GM10847 (cell line): ENCODE data around the gene DYNC1LI2.

ENCODE experiments used
- POLR2A ChIP-seq: IDR thresholded peaks from 2 replicates; pipeline ENCODE4 v1.6.1; 2011; ENCODE audit not compliant: insufficient read length; ENCODE audit errors: extremely low read depth

DYNC1LI2 gene

DNA sequence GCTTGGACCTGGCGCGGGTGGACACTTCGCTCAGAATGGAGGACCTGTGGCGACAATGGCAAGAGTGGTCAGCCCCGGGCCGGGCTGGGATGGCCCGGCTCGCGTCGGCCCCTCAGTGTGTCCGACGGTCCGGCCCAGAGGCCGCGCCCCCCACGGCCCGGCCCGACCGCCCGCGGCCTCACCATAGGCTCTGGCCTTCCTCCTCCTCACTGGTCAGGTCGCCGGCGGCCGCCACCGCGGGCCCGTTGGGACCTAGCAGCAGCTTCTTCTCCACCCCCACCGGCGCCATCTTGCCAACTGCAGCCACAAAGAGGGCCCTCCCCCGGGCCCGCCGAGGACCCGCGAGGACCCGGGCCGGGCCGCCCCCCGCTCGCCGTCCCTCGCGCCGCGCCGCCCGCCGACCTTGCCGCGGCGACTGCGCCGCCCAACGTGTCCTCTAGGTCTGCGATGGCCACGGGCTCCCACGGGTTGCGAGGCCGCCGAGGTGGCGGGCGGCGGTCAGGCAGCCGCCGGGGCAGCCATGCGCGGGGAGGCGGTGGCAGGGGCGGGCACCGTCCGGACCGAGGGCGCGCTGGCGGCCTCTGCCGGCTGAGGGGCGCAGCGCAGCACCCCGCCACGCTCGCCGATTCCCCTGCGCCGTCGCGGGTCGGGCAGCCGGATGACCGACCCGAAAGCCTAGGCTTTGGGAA is at the start of gene DYNC1LI2:
Gene DYNC1LI2, minus strand, starts transcription at position 307 of the 689 bp plus-strand sequence. Its CDS starts 18 bp downstream, at position 289.
- TF ChIP-seq POLR2A: no peak

GRCh38 chr16:66800856-66801255 is 49.4 kb upstream of the DYNC1LI2 start:
- no peak for TF ChIP-seq POLR2A

DNA sequence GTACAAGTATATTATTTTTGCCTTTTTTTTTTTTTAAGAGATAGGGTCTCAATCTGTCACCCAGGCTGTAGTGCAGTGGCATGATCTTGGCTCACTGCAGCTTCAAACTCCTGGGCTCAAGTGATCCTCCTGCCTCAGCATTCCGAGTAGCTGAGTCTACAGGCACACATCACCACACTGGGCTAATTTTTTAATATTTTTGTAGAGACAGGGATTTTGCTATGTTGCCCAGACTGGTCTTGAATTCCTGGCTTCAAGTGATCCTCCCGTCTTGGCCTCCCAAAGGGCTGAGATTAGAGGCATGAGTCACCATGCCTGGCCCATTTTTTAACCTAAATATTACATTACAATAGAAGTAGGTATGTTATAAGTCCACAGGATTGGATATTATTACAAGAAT is 46.8 kb upstream of the DYNC1LI2 start:
- no peak for TF ChIP-seq POLR2A

- no peak for TF ChIP-seq POLR2A
Observed at GRCh38 chr16:66790130-66790733, 38.8 kb upstream of the DYNC1LI2 start.

- TF ChIP-seq POLR2A: no peak
Observed at GRCh38 chr16:66787427-66787826, 36.0 kb upstream of the DYNC1LI2 start.

DNA sequence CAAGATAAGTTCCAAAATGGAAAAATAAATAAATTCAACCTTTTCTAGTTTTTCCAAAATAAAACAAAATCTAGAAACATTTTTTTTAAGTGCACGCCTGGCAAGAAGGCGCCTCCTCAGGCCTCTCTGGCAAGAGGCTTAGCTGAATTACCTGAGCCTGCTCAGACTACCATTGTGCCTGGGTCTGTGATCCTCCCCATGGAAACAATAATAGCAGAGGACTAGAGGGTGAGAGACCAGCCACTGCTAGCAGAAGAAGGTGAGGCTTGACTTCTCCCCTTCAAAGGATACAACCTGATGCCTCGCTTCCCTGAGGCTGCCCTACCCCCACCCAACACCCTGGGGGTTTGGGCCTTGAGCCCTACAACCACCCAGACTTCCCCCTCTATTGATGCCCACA is 35.1 kb upstream of the DYNC1LI2 start:
- no peak for TF ChIP-seq POLR2A

DNA sequence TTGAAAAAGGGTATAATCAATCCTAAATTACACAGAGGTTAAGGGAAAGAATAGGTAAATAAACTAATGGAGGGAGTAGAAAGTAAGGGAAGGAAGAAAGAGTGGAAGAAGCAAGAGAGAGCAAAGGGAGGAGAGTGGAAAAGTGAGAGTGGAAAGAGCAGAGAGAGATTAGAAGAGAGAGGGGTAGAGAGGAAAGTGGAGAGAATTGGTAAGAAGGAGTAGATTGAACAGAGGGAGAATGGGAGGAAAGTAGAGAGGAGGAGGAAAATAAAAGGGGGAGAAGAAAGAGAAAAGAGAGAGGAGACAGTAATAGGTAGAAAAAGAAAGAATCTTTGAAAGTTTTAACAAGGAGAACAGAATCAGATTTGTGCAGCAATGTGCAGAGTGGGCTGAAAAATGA is 25.0 kb upstream of the DYNC1LI2 start:
- no peak for TF ChIP-seq POLR2A

DNA sequence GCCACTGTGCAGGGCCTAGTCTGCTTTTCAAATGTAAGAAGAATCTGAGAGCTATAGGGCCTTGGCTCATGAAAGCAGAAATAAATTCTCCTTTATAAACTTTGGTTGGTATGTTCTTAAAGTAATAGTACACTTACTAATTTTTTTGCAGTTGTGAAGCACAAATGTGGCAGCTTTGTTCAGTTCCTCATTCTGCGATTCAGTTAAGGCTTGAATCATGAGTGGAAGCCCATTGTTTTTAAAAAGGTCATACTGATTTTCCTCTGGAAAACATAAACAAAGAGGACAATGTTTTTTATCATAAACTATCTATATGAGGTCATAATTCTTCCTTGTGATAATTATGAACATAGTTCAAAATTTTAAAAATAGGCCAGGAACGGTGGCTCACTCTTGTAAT is 23.6 kb upstream of the DYNC1LI2 start:
- TF ChIP-seq POLR2A: no peak

DNA sequence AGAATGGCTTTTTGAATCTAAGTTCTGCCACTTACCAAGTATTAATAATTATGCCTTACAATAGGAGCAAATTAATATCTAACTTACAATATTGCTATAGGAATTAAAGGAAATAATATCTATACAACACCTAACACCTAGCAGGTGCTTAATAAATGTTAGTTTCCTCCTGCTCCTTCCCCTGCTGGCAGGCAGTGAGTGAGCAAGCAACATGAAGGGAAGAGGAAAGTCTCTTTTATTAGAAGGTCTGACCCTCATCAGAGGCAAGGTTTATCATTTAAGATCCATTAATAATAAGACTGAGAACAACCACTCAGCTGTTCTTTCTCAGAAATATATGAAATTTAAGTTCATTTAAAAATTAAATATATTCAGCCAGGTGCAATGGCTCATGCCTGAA is 6.7 kb upstream of the DYNC1LI2 start:
- TF ChIP-seq POLR2A: no peak

DNA sequence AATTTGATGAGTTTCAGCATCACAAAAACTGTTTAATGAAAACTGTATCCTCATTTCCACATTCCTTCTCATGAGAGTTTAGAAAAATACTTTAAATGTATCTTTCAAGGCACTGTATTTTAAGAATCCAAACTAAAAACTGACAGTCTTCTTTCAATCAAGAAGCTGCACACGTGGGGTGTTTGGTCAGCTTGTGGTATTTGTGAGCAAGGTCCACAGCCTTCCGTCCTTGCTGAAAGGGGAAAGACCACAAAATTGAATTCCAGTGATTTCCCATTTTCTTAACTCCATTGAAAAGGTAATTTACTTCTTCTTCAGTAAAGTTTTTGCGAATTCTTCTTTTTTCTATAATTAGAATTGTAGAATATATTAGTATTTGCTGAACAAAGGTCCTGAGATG is 3.4 kb upstream of the DYNC1LI2 start:
- no peak for TF ChIP-seq POLR2A

GRCh38 chr16:66754211-66754610 is 2.8 kb upstream of the DYNC1LI2 start:
- no peak for TF ChIP-seq POLR2A

GRCh38 chr16:66752958-66753357 is 1.5 kb upstream of the DYNC1LI2 start:
- no peak for TF ChIP-seq POLR2A

GRCh38 chr16:66752379-66752778 is 970 bp upstream of the DYNC1LI2 start:
- no peak for TF ChIP-seq POLR2A

DNA sequence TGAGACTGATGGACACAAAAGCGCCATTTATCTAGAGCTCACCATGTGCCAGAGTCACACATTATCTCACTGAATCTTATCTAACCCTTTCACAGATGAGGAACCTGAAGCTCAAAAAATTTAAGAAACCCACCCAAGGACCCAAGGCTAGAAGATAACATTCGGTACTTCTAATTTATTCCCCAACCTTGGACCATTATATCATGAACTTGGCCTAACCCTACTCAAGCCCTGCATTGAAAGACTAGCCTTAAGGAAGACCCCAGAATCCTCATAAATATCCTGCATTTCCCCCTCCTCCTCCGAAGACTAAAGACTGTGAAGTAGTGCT is 548 bp upstream of the DYNC1LI2 start:
- no peak for TF ChIP-seq POLR2A

GRCh38 chr16:66751053-66751302 is 431 bp downstream of the DYNC1LI2 start:
- TF ChIP-seq POLR2A: no peak

DNA sequence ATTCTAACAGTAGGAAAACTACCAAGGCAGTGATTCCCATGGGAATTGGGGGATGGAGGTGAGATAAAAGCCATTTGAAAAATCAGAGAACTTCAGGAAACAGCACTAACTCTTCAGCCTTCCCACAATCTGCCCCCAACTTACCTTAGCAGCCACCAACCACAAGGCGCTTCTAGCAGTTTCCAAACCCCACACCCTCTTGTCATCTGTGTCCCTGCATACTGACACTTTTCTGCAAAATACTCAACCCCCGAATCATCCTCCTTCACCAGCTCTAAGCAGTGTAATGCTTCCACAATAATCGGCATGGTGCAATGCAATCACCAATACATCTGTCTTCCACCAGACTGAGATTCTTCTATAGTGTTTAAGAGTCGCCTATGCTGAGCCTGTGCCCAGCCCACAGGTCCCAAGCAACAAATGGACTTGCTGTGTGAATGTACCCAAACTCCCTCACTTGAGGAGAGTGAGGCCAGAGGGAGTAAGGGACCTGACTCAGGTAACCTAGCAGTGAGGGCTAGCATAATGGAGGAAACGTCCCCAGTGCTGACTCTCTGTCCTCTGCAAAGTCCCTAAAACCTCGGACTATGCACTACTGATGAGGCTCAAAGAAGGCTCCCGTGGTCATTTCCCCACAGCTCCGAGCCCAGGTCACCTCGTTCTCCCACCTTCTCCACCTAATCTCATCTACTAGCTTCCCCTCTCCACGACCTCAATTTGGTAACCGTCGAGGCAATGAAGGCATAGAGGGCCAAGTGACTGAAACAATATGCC is 943 bp downstream of the DYNC1LI2 start:
- TF ChIP-seq POLR2A: no peak

- TF ChIP-seq POLR2A: no peak
Observed at GRCh38 chr16:66746682-66747081, 4.7 kb downstream of the DYNC1LI2 start.

- TF ChIP-seq POLR2A: no peak
Observed at GRCh38 chr16:66746048-66746447, 5.4 kb downstream of the DYNC1LI2 start.
